OCI-LY3 (cell line): Measurements from ENCODE around the gene TANC1.

ENCODE experiments used
- H2AFZ ChIP-seq: fragments of 200-600, 300-600 bp; shearing (Covaris generic); 2 replicates; pipeline ENCODE4 v1.6.0; 2014; ENCODE audit warnings: antibody characterized with exemption, low read depth, low read length
- H3K27ac ChIP-seq: fragments of 200-600, 300-600 bp; sonication (generic); 2 replicates; pipeline ENCODE4 v1.5.1; 2014; ENCODE audit warnings: mild to moderate bottlenecking, low read length, moderate library complexity, mixed read lengths
- H3K27me3 ChIP-seq: fragments of 200-600, 300-600 bp; sonication (generic); 2 replicates; pipeline ENCODE4 v1.6.1; 2014; ENCODE audit warnings: low read depth, low read length, mixed read lengths
- H3K36me3 ChIP-seq: fragments of 200-600, 300-600 bp; sonication (generic); replicated peaks from 2 replicates; pipeline ENCODE3; 2014; ENCODE audit warnings: low read depth, low read length, mixed read lengths
- H3K4me1 ChIP-seq: fragments of 300-600, 200-600 bp; sonication (generic); 2 replicates; pipeline ENCODE4 v1.6.1; 2014; ENCODE audit warnings: low read length, mixed read lengths
- H3K4me2 ChIP-seq: fragments of 200-600, 300-600 bp; sonication (generic); 2 replicates; pipeline ENCODE4 v1.6.1; 2014; ENCODE audit warnings: low read length, mixed read lengths
- H3K4me3 ChIP-seq: fragments of 300-600, 200-600 bp; sonication (generic); 2 replicates; pipeline ENCODE4 v1.5.1; 2014; ENCODE audit warnings: antibody characterized with exemption, mild to moderate bottlenecking, low read length, moderate library complexity
- H3K79me2 ChIP-seq: fragments of 300-600, 200-600 bp; shearing (Covaris generic); 2 replicates; pipeline ENCODE4 v1.6.1; 2014; ENCODE audit warnings: mild to moderate bottlenecking, low read length, mixed read lengths
- H3K9ac ChIP-seq: fragments of 300-600, 200-600 bp; shearing (Covaris generic); 2 replicates; pipeline ENCODE4 v1.6.0; 2014; ENCODE audit warnings: mild to moderate bottlenecking, low read length, moderate library complexity
- H3K9me3 ChIP-seq: fragments of 200-600, 300-600 bp; shearing (Covaris generic); 2 replicates; pipeline ENCODE4 v1.6.1; 2014; ENCODE audit warnings: low read length, mixed read lengths; ENCODE audit not compliant: insufficient read depth
- H4K20me1 ChIP-seq: fragments of 200-600, 300-600 bp; sonication (generic); 2 replicates; pipeline ENCODE4 v1.6.1; 2016; ENCODE audit warnings: low read length, mixed read lengths; ENCODE audit not compliant: insufficient read depth
- EZH2phosphoT487 ChIP-seq: fragments of 200-600 bp; shearing (Covaris generic); IDR thresholded peaks from 2 replicates; pipeline ENCODE4 v1.6.1; 2018; ENCODE audit warnings: antibody characterized with exemption, mixed run types, low read depth
- TF ChIP-seq, protein P1 (sequence below): fragments of 200-600, 300-600 bp; sonication (generic); IDR thresholded peaks from 2 replicates; pipeline ENCODE4 v1.5.1; 2014; ENCODE audit warnings: antibody characterized with exemption, low read length, low read depth

Gene TANC1

DNA sequence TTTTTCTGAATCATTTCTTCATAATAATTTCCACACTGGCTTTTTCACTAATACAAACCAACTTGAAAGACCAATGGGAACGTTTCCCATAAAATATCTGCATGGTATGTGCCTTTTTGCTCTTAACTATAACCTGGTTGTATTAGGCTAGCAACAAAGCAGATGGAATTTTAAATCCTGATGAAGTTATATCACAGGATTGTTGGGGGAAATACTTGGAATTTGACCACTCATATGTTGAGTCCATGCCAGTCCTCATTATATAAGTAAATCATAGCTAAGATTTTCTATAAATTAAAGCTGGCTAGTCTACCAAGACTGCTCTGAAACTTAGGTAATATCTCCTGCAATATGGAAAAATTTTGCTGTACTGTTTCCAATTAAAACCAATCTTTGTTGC is 99.5 kb downstream of the TANC1 start:
- TF ChIP-seq EZH2phosphoT487: no peak
- TF ChIP-seq, protein P1, sequence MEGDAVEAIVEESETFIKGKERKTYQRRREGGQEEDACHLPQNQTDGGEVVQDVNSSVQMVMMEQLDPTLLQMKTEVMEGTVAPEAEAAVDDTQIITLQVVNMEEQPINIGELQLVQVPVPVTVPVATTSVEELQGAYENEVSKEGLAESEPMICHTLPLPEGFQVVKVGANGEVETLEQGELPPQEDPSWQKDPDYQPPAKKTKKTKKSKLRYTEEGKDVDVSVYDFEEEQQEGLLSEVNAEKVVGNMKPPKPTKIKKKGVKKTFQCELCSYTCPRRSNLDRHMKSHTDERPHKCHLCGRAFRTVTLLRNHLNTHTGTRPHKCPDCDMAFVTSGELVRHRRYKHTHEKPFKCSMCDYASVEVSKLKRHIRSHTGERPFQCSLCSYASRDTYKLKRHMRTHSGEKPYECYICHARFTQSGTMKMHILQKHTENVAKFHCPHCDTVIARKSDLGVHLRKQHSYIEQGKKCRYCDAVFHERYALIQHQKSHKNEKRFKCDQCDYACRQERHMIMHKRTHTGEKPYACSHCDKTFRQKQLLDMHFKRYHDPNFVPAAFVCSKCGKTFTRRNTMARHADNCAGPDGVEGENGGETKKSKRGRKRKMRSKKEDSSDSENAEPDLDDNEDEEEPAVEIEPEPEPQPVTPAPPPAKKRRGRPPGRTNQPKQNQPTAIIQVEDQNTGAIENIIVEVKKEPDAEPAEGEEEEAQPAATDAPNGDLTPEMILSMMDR: no peak
- Histone ChIP-seq H3K27ac (no peak overlapping the region), H3K4me2 (no peak overlapping the region), H3K4me1 (peaks cover 5% of the 10 kb centered on the region), H3K79me2 (no peaks in the 10 kb centered on the region), H2AFZ (no peak overlapping the region), H3K9me3 (no peaks in the 10 kb centered on the region), H3K9ac (no peak overlapping the region), H3K4me3 (no peak overlapping the region), H3K27me3 (no peaks in the 10 kb centered on the region), H3K36me3 (no peaks in the 10 kb centered on the region), H4K20me1 (no peaks in the 10 kb centered on the region)

DNA sequence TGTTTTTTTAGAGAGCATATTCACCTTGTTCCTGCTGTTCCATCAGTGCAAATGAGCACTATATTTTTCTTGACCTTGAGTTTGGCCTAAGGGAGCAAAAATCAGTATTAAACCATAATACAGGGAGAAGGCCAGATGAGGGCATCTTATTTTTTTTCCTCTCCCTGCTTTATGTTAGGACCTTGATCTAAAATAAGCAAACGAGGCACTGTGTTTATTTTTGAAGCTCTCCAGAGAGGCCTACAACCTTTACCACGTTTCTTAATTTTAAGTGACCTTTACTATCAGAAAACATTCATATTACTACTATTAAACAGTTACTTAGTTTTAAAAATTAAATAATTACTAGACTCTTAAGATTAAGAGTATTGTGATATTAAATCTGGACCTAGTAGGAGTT is 100.8 kb downstream of the TANC1 start:
- Histone ChIP-seq H2AFZ (no peak overlapping the region), H3K4me1 (peaks cover 5% of the 10 kb centered on the region), H3K4me3 (no peak overlapping the region), H3K79me2 (no peaks in the 10 kb centered on the region), H3K4me2 (no peak overlapping the region), H4K20me1 (no peaks in the 10 kb centered on the region), H3K27ac (no peak overlapping the region), H3K9ac (no peak overlapping the region), H3K27me3 (no peaks in the 10 kb centered on the region), H3K36me3 (no peaks in the 10 kb centered on the region), H3K9me3 (no peaks in the 10 kb centered on the region)
- TF ChIP-seq, protein P1: no peak
- no peak for TF ChIP-seq EZH2phosphoT487

DNA sequence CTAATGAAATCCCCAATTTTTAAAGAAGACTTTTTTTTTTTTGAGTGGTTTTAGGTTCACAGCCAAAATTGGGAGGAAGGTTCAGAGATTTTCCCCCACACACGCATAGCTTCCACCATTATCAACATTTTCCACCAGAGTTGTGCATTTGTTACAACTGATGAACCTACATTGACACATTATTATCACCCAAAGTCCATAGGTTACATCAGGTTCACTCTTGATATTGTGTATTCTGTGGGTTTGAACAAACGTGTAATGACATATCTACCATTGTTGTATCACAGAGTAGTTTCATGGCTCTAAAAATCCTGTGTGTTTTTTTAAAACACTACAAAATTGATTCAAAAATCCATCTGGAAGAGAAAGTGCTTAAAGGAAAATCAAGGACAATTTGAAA is 101.8 kb downstream of the TANC1 start:
- no peak overlapping the region for H3K27ac ChIP-seq
- no peaks in the 10 kb centered on the region for H3K9me3 ChIP-seq
- H2AFZ ChIP-seq: no peak overlapping the region
- H3K4me3 ChIP-seq: no peak overlapping the region
- H3K79me2 ChIP-seq: no peaks in the 10 kb centered on the region
- H3K9ac ChIP-seq: no peak overlapping the region
- no peaks in the 10 kb centered on the region for H4K20me1 ChIP-seq
- H3K4me2 ChIP-seq: no peak overlapping the region
- H3K27me3 ChIP-seq: no peaks in the 10 kb centered on the region
- TF ChIP-seq, protein P1: no peak
- no peak for TF ChIP-seq EZH2phosphoT487
- H3K36me3 ChIP-seq: no peaks in the 10 kb centered on the region
- H3K4me1 ChIP-seq: peaks cover 5% of the 10 kb centered on the region

DNA sequence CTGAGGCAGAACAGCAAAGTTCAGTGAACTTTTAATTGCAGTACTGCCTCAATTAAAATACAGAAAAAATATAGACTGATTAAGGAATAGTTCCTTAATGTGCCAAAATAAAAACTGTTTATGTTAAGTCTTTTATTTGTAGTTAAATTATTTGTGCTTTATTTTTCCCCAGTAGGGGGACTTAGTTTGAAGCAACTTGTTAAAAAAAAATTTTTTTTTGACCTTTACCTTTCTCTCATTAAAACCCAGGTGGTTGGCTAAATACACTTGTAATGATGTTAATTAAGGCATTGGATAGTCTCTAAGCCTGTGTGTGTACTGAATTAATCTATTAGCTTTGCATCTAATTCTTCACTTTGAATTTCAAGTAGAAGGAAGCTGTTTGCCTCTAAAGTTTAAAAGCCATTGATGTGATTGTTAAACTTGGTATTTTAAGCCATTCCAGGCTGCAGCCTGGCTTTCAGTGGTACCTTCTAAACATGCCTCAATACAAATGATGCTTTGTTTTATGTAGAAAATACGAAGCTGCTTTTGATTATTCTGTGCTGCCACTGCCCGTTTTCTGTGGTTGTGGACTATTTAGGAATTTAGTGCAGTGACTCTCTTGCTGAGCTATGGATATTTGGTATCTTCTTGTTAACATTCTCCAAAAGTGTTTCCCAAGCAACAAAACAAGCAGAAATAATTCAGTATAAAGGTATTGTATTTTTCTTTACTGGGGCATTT is 102.9 kb downstream of the TANC1 start:
- no peaks in the 10 kb centered on the region for H3K27me3 ChIP-seq
- no peak for TF ChIP-seq EZH2phosphoT487
- TF ChIP-seq, protein P1: no peak
- no peak overlapping the region for H3K9ac ChIP-seq
- H3K4me2 ChIP-seq: no peak overlapping the region
- H3K27ac ChIP-seq: no peak overlapping the region
- H3K4me1 ChIP-seq: peaks cover 5% of the 10 kb centered on the region
- H2AFZ ChIP-seq: no peak overlapping the region
- no peaks in the 10 kb centered on the region for H3K79me2 ChIP-seq
- no peaks in the 10 kb centered on the region for H3K36me3 ChIP-seq
- no peak overlapping the region for H3K4me3 ChIP-seq
- no peaks in the 10 kb centered on the region for H3K9me3 ChIP-seq
- H4K20me1 ChIP-seq: no peaks in the 10 kb centered on the region
